Activated T-helper 2 cell treated with anti-CD3 and anti-CD28 coated beads, Interferon-gamma antibody, Interleukin-2, Interleukin-4, amounts not matched to agents 10 μg/mL and 5 μg/mL and 100 μg/mL, durations not matched to agents 14 hours and 24 hours and 36 hours (primary cell): ENCODE measurements around the gene CATSPERB. TPM values are rescaled to one million over a fixed set of nuclear protein-coding genes. Genes with fewer than 3 reads are reported as not detected.

Source experiments
- DNase-seq: peaks from one replicate; pipeline ENCODE4 v3.0.0; 2021; ENCODE audit warnings: low spot score
- H3K27ac Mint-ChIP-seq: one replicate; pipeline ENCODE4 v1.8.0; 2021; ENCODE audit warnings: mixed read lengths
- H3K27me3 Mint-ChIP-seq: one replicate; pipeline ENCODE4 v1.8.0; 2021; ENCODE audit warnings: low read depth, mixed read lengths
- H3K36me3 Mint-ChIP-seq: one replicate; pipeline ENCODE4 v1.8.0; 2021; ENCODE audit warnings: low read depth, mixed read lengths
- H3K4me1 Mint-ChIP-seq: one replicate; pipeline ENCODE4 v1.8.0; 2021; ENCODE audit warnings: low read depth, mixed read lengths
- H3K4me3 Mint-ChIP-seq: one replicate; pipeline ENCODE4 v1.8.0; 2021; ENCODE audit warnings: low read depth, mild to moderate bottlenecking, moderate library complexity, mixed read lengths
- H3K9me3 Mint-ChIP-seq: one replicate; pipeline ENCODE4 v1.8.0; 2021; ENCODE audit warnings: mixed read lengths
- intact Hi-C: fragments of 100-400 bp; cut with micrococcal nuclease; formaldehyde crosslinking; loops from one replicate; pipeline ENCODE4 v1.15.1; 2023
- total RNA-seq: library from RNA; stranded (reverse); gene quantifications from 2 replicates; pipeline ENCODE4 v1.2.3, GENCODE V29; 2022

Gene CATSPERB
- 0.46 and 0.69 TPM in 2 replicates for total RNA-seq

GRCh38 chr14:91731986-91732385, at the start of gene CATSPERB:
Gene CATSPERB, minus strand, starts transcription at chr14:91732086. Its CDS starts 2,607 bp downstream, at chr14:91729479.
- DNase-seq = no peak
- H3K27me3 Mint-ChIP-seq = no peaks in the 10 kb centered on the region
- intact Hi-C loops = no loop called here
- H3K9me3 Mint-ChIP-seq = no peaks in the 10 kb centered on the region
- H3K27ac Mint-ChIP-seq = no peak within 1 kb of the TSS
- H3K36me3 Mint-ChIP-seq = no peaks in the 10 kb centered on the region
- H3K4me3 Mint-ChIP-seq = no peak within 1 kb of the TSS
- H3K4me1 Mint-ChIP-seq = peaks cover 5% of the 10 kb centered on the region

- no peaks in the 10 kb centered on the region for H3K4me1 Mint-ChIP-seq
- no peak overlapping the region for H3K27ac Mint-ChIP-seq
- H3K36me3 Mint-ChIP-seq = peaks cover 43% of the 10 kb centered on the region
- H3K9me3 Mint-ChIP-seq = no peaks in the 10 kb centered on the region
- DNase-seq = no peak
- no peaks in the 10 kb centered on the region for H3K27me3 Mint-ChIP-seq
- intact Hi-C loops = no loop called here
- no peak overlapping the region for H3K4me3 Mint-ChIP-seq
Observed at GRCh38 chr14:91780452-91780851, 48.6 kb upstream of the CATSPERB start.

- H3K4me3 Mint-ChIP-seq = no peak overlapping the region
- intact Hi-C loops = no loop called here
- H3K9me3 Mint-ChIP-seq = no peaks in the 10 kb centered on the region
- peaks cover 7% of the 10 kb centered on the region for H3K4me1 Mint-ChIP-seq
- peaks cover 34% of the 10 kb centered on the region for H3K36me3 Mint-ChIP-seq
- no peaks in the 10 kb centered on the region for H3K27me3 Mint-ChIP-seq
- DNase-seq = no peak
- no peak overlapping the region for H3K27ac Mint-ChIP-seq
Observed at GRCh38 chr14:91778217-91778616, 46.3 kb upstream of the CATSPERB start.

GRCh38 chr14:91774140-91775096, 42.5 kb upstream of the CATSPERB start:
- Mint-ChIP-seq H3K27me3 (no peaks in the 10 kb centered on the region), H3K36me3 (peaks cover 26% of the 10 kb centered on the region), H3K27ac (no peak overlapping the region), H3K4me1 (peaks cover 7% of the 10 kb centered on the region), H3K9me3 (no peaks in the 10 kb centered on the region), H3K4me3 (no peak overlapping the region)
- no peak for DNase-seq
- intact Hi-C loops = no loop called here

- H3K4me1 Mint-ChIP-seq = peaks cover 7% of the 10 kb centered on the region
- DNase-seq = no peak
- no peak overlapping the region for H3K27ac Mint-ChIP-seq
- H3K4me3 Mint-ChIP-seq = no peak overlapping the region
- intact Hi-C loops = no loop called here
- peaks cover 19% of the 10 kb centered on the region for H3K36me3 Mint-ChIP-seq
- H3K27me3 Mint-ChIP-seq = no peaks in the 10 kb centered on the region
- no peaks in the 10 kb centered on the region for H3K9me3 Mint-ChIP-seq
Observed at GRCh38 chr14:91770185-91770584, 38.3 kb upstream of the CATSPERB start.

GRCh38 chr14:91755570-91756295, 23.8 kb upstream of the CATSPERB start:
- H3K4me1 Mint-ChIP-seq = no peaks in the 10 kb centered on the region
- no peaks in the 10 kb centered on the region for H3K27me3 Mint-ChIP-seq
- DNase-seq = no peak
- peaks cover 11% of the 10 kb centered on the region for H3K9me3 Mint-ChIP-seq
- H3K27ac Mint-ChIP-seq = no peak overlapping the region
- H3K36me3 Mint-ChIP-seq = peaks cover 24% of the 10 kb centered on the region
- H3K4me3 Mint-ChIP-seq = no peak overlapping the region
- intact Hi-C loops = no loop called here

- H3K27me3 Mint-ChIP-seq = no peaks in the 10 kb centered on the region
- H3K4me1 Mint-ChIP-seq = no peaks in the 10 kb centered on the region
- H3K27ac Mint-ChIP-seq = no peak overlapping the region
- intact Hi-C loops = no loop called here
- peaks cover 15% of the 10 kb centered on the region for H3K36me3 Mint-ChIP-seq
- H3K9me3 Mint-ChIP-seq = peaks cover 3% of the 10 kb centered on the region
- H3K4me3 Mint-ChIP-seq = no peak overlapping the region
- DNase-seq = no peak
Observed at GRCh38 chr14:91754819-91755218, 22.9 kb upstream of the CATSPERB start.

- no peaks in the 10 kb centered on the region for H3K4me1 Mint-ChIP-seq
- H3K27ac Mint-ChIP-seq = no peak overlapping the region
- H3K27me3 Mint-ChIP-seq = no peaks in the 10 kb centered on the region
- peaks cover 9% of the 10 kb centered on the region for H3K36me3 Mint-ChIP-seq
- no peak for DNase-seq
- no peaks in the 10 kb centered on the region for H3K9me3 Mint-ChIP-seq
- intact Hi-C loops = no loop called here
- H3K4me3 Mint-ChIP-seq = no peak overlapping the region
Observed at GRCh38 chr14:91754185-91754584, 22.3 kb upstream of the CATSPERB start.

GRCh38 chr14:91753501-91754128, 21.7 kb upstream of the CATSPERB start:
- intact Hi-C loops = no loop called here
- no peak for DNase-seq
- H3K4me3 Mint-ChIP-seq = no peak overlapping the region
- H3K4me1 Mint-ChIP-seq = no peaks in the 10 kb centered on the region
- no peak overlapping the region for H3K27ac Mint-ChIP-seq
- H3K36me3 Mint-ChIP-seq = peaks cover 3% of the 10 kb centered on the region
- no peaks in the 10 kb centered on the region for H3K27me3 Mint-ChIP-seq
- no peaks in the 10 kb centered on the region for H3K9me3 Mint-ChIP-seq

GRCh38 chr14:91752961-91753360, 21.1 kb upstream of the CATSPERB start:
- no peak overlapping the region for H3K27ac Mint-ChIP-seq
- intact Hi-C loops = no loop called here
- H3K4me1 Mint-ChIP-seq = no peaks in the 10 kb centered on the region
- no peak overlapping the region for H3K4me3 Mint-ChIP-seq
- no peaks in the 10 kb centered on the region for H3K27me3 Mint-ChIP-seq
- no peaks in the 10 kb centered on the region for H3K9me3 Mint-ChIP-seq
- DNase-seq = no peak
- no peaks in the 10 kb centered on the region for H3K36me3 Mint-ChIP-seq

- H3K4me1 Mint-ChIP-seq = no peaks in the 10 kb centered on the region
- no peaks in the 10 kb centered on the region for H3K9me3 Mint-ChIP-seq
- no peak overlapping the region for H3K27ac Mint-ChIP-seq
- no peak for DNase-seq
- intact Hi-C loops = no loop called here
- no peaks in the 10 kb centered on the region for H3K36me3 Mint-ChIP-seq
- no peak overlapping the region for H3K4me3 Mint-ChIP-seq
- no peaks in the 10 kb centered on the region for H3K27me3 Mint-ChIP-seq
Observed at GRCh38 chr14:91751719-91752118, 19.8 kb upstream of the CATSPERB start.

- no peaks in the 10 kb centered on the region for H3K36me3 Mint-ChIP-seq
- intact Hi-C loops = no loop called here
- H3K27ac Mint-ChIP-seq = no peak overlapping the region
- no peaks in the 10 kb centered on the region for H3K27me3 Mint-ChIP-seq
- H3K4me3 Mint-ChIP-seq = no peak overlapping the region
- H3K9me3 Mint-ChIP-seq = no peaks in the 10 kb centered on the region
- no peak for DNase-seq
- H3K4me1 Mint-ChIP-seq = no peaks in the 10 kb centered on the region
Observed at GRCh38 chr14:91750634-91751198, 18.8 kb upstream of the CATSPERB start.
